K562 (cell line): ENCODE results near the gene ITGAL. TPM values are rescaled to one million over a fixed set of nuclear protein-coding genes. Genes with fewer than 3 reads are reported as not detected.

Source experiments
- CBX2 ChIP-seq: fragments of 200-600 bp; sonication (generic); IDR thresholded peaks from one replicate; pipeline ENCODE4 v1.6.1; 2012; ENCODE audit warnings: mild to moderate bottlenecking, low read length, inconsistent platforms; ENCODE audit not compliant: insufficient read depth, poor library complexity, severe bottlenecking
- CHD7 ChIP-seq: fragments of 200-600 bp; sonication (generic); IDR thresholded peaks from one replicate; pipeline ENCODE4 v1.6.1; 2012; ENCODE audit warnings: mild to moderate bottlenecking, low read depth, low read length, inconsistent platforms
- E2F5 ChIP-seq: sonication (generic); formaldehyde crosslinking; IDR thresholded peaks from 2 replicates; pipeline ENCODE4 v1.8.0; 2022; ENCODE audit warnings: mild to moderate bottlenecking, missing genetic modification reagents
- HMGXB4 ChIP-seq: sonication (generic); formaldehyde crosslinking; IDR thresholded peaks from 2 replicates; pipeline ENCODE4 v1.8.1; 2023; ENCODE audit warnings: mild to moderate bottlenecking, missing genetic modification reagents
- KAT2B ChIP-seq: IDR thresholded peaks from one replicate; pipeline ENCODE4 v1.6.1; 2012; ENCODE audit warnings: low read depth, mild to moderate bottlenecking, control low read depth, inconsistent platforms, low read length, moderate library complexity
- KHSRP ChIP-seq: fragments of 450-650 bp; IDR thresholded peaks from 2 replicates; pipeline ENCODE4 v1.6.1; 2017
- KLF13 ChIP-seq: fragments of 450-650 bp; IDR thresholded peaks from 2 replicates; pipeline ENCODE4 v1.6.1; 2016; ENCODE audit warnings: missing genetic modification characterization, low read depth, mild to moderate bottlenecking, missing compliant biosample characterization, moderate library complexity, borderline replicate concordance
- NCOR1 ChIP-seq: fragments of 450-650 bp; IDR thresholded peaks from 2 replicates; pipeline ENCODE4 v1.6.1; 2016; ENCODE audit warnings: mild to moderate bottlenecking, moderate library complexity
- NFRKB ChIP-seq: fragments of 450-650 bp; IDR thresholded peaks from 2 replicates; pipeline ENCODE4 v1.6.1; 2016; ENCODE audit warnings: low read depth
- PHTF2 ChIP-seq: fragments of 250-450 bp; sonication (Bioruptor Pico); IDR thresholded peaks from 2 replicates; pipeline ENCODE4 v1.5.0; 2021; ENCODE audit warnings: mild to moderate bottlenecking
- SLC30A9 ChIP-seq: fragments of 250-450 bp; sonication (Bioruptor Pico); IDR thresholded peaks from 2 replicates; pipeline ENCODE4 v1.8.0; 2022; ENCODE audit warnings: mild to moderate bottlenecking, moderate library complexity
- TARDBP ChIP-seq: fragments of 450-650 bp; IDR thresholded peaks from 2 replicates; pipeline ENCODE4 v1.6.1; 2016
- ZNF41 ChIP-seq: fragments of 250-450 bp; sonication (Bioruptor Pico); conservative IDR thresholded peaks from 2 replicates; pipeline ENCODE4 v1.4.0; 2020; ENCODE audit warnings: mild to moderate bottlenecking
- ZNF699 ChIP-seq: fragments of 250-450 bp; sonication (Bioruptor Pico); IDR thresholded peaks from 2 replicates; pipeline ENCODE4 v1.8.0; 2021; ENCODE audit warnings: mild to moderate bottlenecking, moderate library complexity; ENCODE audit not compliant: insufficient replicate concordance
- polyA plus RNA-seq, 8 experiments: library from polyadenylated mRNA; depleted of rRNA in 4 of 8; stranded (reverse) in 5 of 8; unstranded in 3 of 8; fragments of >200 nt; fragmentation: Nextera tagmentation in 2 of 8; fragmentation: Illumina TruSeq in 1 of 8; extraction: Ambion mirVana in 2 of 8; extraction: Trizol in 1 of 8; gene quantifications; 2 replicates each; pipeline versions ENCODE4 v1.2.1 to v1.2.3, GENCODE V29; 2011 to 2014; ENCODE audit warnings: inconsistent platforms in 1 of 8, missing spikeins in 1 of 8
- total RNA-seq, 7 experiments: library from RNA; depleted of rRNA in 6 of 7; stranded (reverse); fragments of >200 nt in 6 of 7; fragmentation: Illumina TruSeq in 2 of 7; extraction: Trizol in 2 of 7; gene quantifications; 2 replicates each; pipeline versions ENCODE4 v1.2.1 to v1.2.3, GENCODE V29; 2011 to 2021; ENCODE audit warnings: low replicate concordance in 1 of 7

ITGAL gene
- total and polyA plus RNA-seq, 9 of the 15 experiments (the other 6 are each of a cell fraction or from before 2014, with no cell fraction given): 0.01 to 0.53 TPM; not detected in 7

GRCh38 chr16:30535777-30536190, 63.2 kb downstream of the ITGAL start (continued):
- TF ChIP-seq CBX2 (no peak), NCOR1 (no peak), KHSRP (no peak), CHD7 (no peak), SLC30A9 (CRISPR knock-in tag) (no peak), KAT2B (no peak), ZNF41 (CRISPR knock-in tag) (no peak), PHTF2 (CRISPR knock-in tag) (no peak), E2F5 (CRISPR knock-in tag) (peak; percentile 86; the same call in 1 of the 2 replicates), NFRKB (no peak; the same call in 1 of the 2 replicates), HMGXB4 (CRISPR knock-in tag) (no peak), KLF13 (tag) (no peak), TARDBP (peak; percentile 22; the same call in 1 of the 2 replicates), ZNF699 (CRISPR knock-in tag) (no peak)
